Suprapubic skin (tissue), 4 donors: ENCODE results near the gene WFIKKN1.
A peak's percentile ranks its signal among the peaks of the same experiment; 100 is the strongest.

Source experiments
- CTCF ChIP-seq, 2 donors: fragments of 200-600 bp in 1 of 2; fragments of 450-650 bp in 1 of 2; sonication (generic) in 1 of 2; IDR thresholded peaks; one replicate each; pipeline ENCODE4 v1.5.1; 2016 to 2019; ENCODE audit warnings: antibody characterized with exemption in 2 of 2, mild to moderate bottlenecking in 1 of 2, moderate library complexity in 1 of 2
- EP300 ChIP-seq: sonication (generic); formaldehyde crosslinking; IDR thresholded peaks from one replicate; pipeline ENCODE4 v1.6.1; 2017; ENCODE audit warnings: antibody characterized with exemption
- POLR2A ChIP-seq, 2 donors: fragments of 450-650 bp; IDR thresholded peaks; one replicate each; pipeline ENCODE4 v1.6.1; 2017; ENCODE audit warnings: antibody characterized with exemption in 2 of 2, mild to moderate bottlenecking in 2 of 2, moderate library complexity in 2 of 2
- POLR2AphosphoS5 ChIP-seq, 3 donors: sonication (generic); formaldehyde crosslinking; IDR thresholded peaks; one replicate each; pipeline ENCODE4 v1.6.1; 2017; ENCODE audit warnings: antibody characterized with exemption in 3 of 3

GRCh38 chr16:636206-637080, 5.7 kb downstream of the WFIKKN1 start, which contains the start of gene METTL26:
- TF ChIP-seq CTCF (IDR thresholded peaks at IDR 0.05): no peak
- TF ChIP-seq EP300: no peak
- peak; percentile 31 to 95 (median 76) for TF ChIP-seq POLR2AphosphoS5 (IDR thresholded peaks at IDR 0.05)
- no peak for TF ChIP-seq POLR2A (IDR thresholded peaks at IDR 0.05)
